ENCODE data around the gene WNT2B.

DNA sequence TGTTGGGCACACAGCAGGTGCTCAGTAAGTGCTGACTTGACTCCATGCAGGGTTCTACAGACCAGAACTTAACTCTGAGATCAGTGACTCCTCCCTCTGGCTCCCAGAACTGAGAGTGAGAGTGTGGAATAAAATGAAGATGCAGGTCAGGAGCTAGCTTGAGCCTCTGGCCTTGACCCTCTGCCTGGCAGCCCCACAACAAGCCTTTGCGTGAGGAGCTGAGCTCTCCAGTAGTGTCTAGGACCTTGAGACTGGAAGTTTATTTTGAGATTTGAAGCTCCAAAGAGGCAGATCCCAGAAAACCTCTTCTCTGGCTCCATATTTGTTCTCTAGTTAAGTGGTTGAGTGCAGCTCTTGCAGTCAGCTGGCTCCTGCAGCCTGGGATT is 3.4 kb upstream of the WNT2B start:
- TF ChIP-seq POU2F2 (IDR thresholded peaks at IDR 0.05; ENCODE audit: borderline replicate concordance, low read depth, low read length) (no peak), NBN (IDR thresholded peaks at IDR 0.05) (no peak), SUPT20H (IDR thresholded peaks at IDR 0.05; ENCODE audit: borderline replicate concordance, control insufficient read depth, low read depth, low read length) (no peak), TCF12 (IDR thresholded peaks at IDR 0.05; ENCODE audit: low read depth, low read length) (no peak), YY1 (IDR thresholded peaks at IDR 0.05; ENCODE audit: low read depth, low read length) (no peak), POLR2AphosphoS2 (IDR thresholded peaks at IDR 0.05; ENCODE audit: low read depth, low read length) (no peak), POLR2A (IDR thresholded peaks at IDR 0.05; ENCODE audit: low read depth, low read length) (no peak)
- TF ChIP-seq, protein P1, sequence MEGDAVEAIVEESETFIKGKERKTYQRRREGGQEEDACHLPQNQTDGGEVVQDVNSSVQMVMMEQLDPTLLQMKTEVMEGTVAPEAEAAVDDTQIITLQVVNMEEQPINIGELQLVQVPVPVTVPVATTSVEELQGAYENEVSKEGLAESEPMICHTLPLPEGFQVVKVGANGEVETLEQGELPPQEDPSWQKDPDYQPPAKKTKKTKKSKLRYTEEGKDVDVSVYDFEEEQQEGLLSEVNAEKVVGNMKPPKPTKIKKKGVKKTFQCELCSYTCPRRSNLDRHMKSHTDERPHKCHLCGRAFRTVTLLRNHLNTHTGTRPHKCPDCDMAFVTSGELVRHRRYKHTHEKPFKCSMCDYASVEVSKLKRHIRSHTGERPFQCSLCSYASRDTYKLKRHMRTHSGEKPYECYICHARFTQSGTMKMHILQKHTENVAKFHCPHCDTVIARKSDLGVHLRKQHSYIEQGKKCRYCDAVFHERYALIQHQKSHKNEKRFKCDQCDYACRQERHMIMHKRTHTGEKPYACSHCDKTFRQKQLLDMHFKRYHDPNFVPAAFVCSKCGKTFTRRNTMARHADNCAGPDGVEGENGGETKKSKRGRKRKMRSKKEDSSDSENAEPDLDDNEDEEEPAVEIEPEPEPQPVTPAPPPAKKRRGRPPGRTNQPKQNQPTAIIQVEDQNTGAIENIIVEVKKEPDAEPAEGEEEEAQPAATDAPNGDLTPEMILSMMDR (IDR thresholded peaks at IDR 0.05 in 2 of 3, conservative IDR thresholded peaks at IDR 0.05 in 1 of 3; ENCODE audit: control insufficient read depth in 2 of 3, extremely low read depth in 1 of 3, insufficient read depth in 1 of 3, low read depth in 3 of 3, low read length in 3 of 3): no peak
- TF ChIP-seq, protein P2, sequence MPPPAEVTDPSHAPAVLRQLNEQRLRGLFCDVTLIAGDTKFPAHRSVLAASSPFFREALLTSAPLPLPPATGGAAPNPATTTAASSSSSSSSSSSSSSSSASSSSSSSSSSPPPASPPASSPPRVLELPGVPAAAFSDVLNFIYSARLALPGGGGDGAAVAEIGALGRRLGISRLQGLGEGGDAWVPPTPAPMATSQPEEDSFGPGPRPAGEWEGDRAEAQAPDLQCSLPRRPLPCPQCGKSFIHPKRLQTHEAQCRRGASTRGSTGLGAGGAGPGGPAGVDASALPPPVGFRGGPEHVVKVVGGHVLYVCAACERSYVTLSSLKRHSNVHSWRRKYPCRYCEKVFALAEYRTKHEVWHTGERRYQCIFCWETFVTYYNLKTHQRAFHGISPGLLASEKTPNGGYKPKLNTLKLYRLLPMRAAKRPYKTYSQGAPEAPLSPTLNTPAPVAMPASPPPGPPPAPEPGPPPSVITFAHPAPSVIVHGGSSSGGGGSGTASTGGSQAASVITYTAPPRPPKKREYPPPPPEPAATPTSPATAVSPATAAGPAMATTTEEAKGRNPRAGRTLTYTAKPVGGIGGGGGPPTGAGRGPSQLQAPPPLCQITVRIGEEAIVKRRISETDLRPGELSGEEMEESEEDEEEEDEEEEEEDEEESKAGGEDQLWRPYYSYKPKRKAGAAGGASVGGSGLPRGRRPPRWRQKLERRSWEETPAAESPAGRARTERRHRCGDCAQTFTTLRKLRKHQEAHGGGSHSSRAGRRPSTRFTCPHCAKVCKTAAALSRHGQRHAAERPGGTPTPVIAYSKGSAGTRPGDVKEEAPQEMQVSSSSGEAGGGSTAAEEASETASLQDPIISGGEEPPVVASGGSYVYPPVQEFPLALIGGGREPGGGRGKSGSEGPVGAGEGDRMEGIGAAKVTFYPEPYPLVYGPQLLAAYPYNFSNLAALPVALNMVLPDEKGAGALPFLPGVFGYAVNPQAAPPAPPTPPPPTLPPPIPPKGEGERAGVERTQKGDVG (CRISPR knock-in tag; IDR thresholded peaks at IDR 0.05): no peak
- TF ChIP-seq, protein P3, sequence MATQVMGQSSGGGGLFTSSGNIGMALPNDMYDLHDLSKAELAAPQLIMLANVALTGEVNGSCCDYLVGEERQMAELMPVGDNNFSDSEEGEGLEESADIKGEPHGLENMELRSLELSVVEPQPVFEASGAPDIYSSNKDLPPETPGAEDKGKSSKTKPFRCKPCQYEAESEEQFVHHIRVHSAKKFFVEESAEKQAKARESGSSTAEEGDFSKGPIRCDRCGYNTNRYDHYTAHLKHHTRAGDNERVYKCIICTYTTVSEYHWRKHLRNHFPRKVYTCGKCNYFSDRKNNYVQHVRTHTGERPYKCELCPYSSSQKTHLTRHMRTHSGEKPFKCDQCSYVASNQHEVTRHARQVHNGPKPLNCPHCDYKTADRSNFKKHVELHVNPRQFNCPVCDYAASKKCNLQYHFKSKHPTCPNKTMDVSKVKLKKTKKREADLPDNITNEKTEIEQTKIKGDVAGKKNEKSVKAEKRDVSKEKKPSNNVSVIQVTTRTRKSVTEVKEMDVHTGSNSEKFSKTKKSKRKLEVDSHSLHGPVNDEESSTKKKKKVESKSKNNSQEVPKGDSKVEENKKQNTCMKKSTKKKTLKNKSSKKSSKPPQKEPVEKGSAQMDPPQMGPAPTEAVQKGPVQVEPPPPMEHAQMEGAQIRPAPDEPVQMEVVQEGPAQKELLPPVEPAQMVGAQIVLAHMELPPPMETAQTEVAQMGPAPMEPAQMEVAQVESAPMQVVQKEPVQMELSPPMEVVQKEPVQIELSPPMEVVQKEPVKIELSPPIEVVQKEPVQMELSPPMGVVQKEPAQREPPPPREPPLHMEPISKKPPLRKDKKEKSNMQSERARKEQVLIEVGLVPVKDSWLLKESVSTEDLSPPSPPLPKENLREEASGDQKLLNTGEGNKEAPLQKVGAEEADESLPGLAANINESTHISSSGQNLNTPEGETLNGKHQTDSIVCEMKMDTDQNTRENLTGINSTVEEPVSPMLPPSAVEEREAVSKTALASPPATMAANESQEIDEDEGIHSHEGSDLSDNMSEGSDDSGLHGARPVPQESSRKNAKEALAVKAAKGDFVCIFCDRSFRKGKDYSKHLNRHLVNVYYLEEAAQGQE (IDR thresholded peaks at IDR 0.05; ENCODE audit: low read depth, low read length): no peak
- TF ChIP-seq, protein P4, sequence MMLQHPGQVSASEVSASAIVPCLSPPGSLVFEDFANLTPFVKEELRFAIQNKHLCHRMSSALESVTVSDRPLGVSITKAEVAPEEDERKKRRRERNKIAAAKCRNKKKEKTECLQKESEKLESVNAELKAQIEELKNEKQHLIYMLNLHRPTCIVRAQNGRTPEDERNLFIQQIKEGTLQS (IDR thresholded peaks at IDR 0.05; ENCODE audit: borderline replicate concordance, extremely low read depth, low read depth, low read length): no peak
- TF ChIP-seq, protein P5, sequence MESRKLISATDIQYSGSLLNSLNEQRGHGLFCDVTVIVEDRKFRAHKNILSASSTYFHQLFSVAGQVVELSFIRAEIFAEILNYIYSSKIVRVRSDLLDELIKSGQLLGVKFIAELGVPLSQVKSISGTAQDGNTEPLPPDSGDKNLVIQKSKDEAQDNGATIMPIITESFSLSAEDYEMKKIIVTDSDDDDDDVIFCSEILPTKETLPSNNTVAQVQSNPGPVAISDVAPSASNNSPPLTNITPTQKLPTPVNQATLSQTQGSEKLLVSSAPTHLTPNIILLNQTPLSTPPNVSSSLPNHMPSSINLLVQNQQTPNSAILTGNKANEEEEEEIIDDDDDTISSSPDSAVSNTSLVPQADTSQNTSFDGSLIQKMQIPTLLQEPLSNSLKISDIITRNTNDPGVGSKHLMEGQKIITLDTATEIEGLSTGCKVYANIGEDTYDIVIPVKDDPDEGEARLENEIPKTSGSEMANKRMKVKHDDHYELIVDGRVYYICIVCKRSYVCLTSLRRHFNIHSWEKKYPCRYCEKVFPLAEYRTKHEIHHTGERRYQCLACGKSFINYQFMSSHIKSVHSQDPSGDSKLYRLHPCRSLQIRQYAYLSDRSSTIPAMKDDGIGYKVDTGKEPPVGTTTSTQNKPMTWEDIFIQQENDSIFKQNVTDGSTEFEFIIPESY (IDR thresholded peaks at IDR 0.05): no peak
